Stomach (tissue), 9 donors: ENCODE results near the gene RPL38. TPM values are rescaled to one million over a fixed set of nuclear protein-coding genes. Genes with fewer than 3 reads are reported as not detected.

Experiments
- DNase-seq, 2 donors: peaks; one replicate each; pipeline versions ENCODE4 v3.0.0 to v3.0.0-alpha.2; 2013 to 2019
- H3K27ac ChIP-seq, 5 donors: fragments of 200-600 bp in 4 of 5; sonication (generic) in 4 of 5; one replicate each; pipeline ENCODE4 v1.5.1; 2013 to 2019; ENCODE audit warnings: mild to moderate bottlenecking in 1 of 5, moderate library complexity in 1 of 5
- H3K27me3 ChIP-seq, 3 donors: fragments of 200-600 bp; sonication (generic); one replicate each; pipeline ENCODE4 v1.5.1; 2017 to 2019; ENCODE audit warnings: mixed run types in 1 of 3
- H3K36me3 ChIP-seq, 4 donors: fragments of 200-600 bp; sonication (generic); 1 replicate in 3 of 4; 2 replicates in 1 of 4; pipeline ENCODE4 v1.5.1; 2016 to 2019
- H3K4me1 ChIP-seq, 4 donors: fragments of 200-600 bp; sonication (generic); one replicate each; pipeline ENCODE4 v1.5.1; 2016 to 2019
- H3K4me3 ChIP-seq, 4 donors: fragments of 200-600 bp; sonication (generic) in 3 of 4; one replicate each; pipeline ENCODE4 v1.5.1; 2016 to 2019; ENCODE audit warnings: mild to moderate bottlenecking in 1 of 4
- H3K9me3 ChIP-seq, 4 donors: fragments of 200-600 bp; sonication (generic); one replicate each; pipeline ENCODE4 v1.5.1; 2016 to 2019
- EP300 ChIP-seq: sonication (generic); formaldehyde crosslinking; IDR thresholded peaks from one replicate; pipeline ENCODE4 v1.6.1; 2017; ENCODE audit warnings: antibody characterized with exemption
- POLR2A ChIP-seq, 4 donors: fragments of 450-650 bp; IDR thresholded peaks; one replicate each; pipeline ENCODE4 v1.6.1; 2016; ENCODE audit warnings: antibody characterized with exemption in 4 of 4, control low read depth in 2 of 4, mild to moderate bottlenecking in 1 of 4, moderate library complexity in 1 of 4
- POLR2AphosphoS5 ChIP-seq, 3 donors: sonication (generic); formaldehyde crosslinking; IDR thresholded peaks; one replicate each; pipeline ENCODE4 v1.6.1; 2016; ENCODE audit warnings: antibody characterized with exemption in 3 of 3
- WGBS, 5 donors: extraction: QIAGEN DNeasy Blood & Tissue Kit in 3 of 5; methylation state at CpG; one replicate each; pipeline versions ENCODE4 v1.1.5 to v1.1.7; 2013 to 2018; 5-methylcytosine and 5-hydroxymethylcytosine counted together
- intact Hi-C: fragments of 100-400 bp; cut with DNase I; formaldehyde crosslinking; loops from one replicate; pipeline ENCODE4 v1.15.1; 2023; ENCODE audit warnings: low total_unique reads
- polyA plus RNA-seq, 3 donors: library from polyadenylated mRNA; stranded (reverse); fragments of 200-250 nt; gene quantifications; one replicate each; pipeline ENCODE4 v1.2.3, GENCODE V29; 2013
- total RNA-seq, 5 donors: library from RNA; depleted of rRNA; stranded (reverse); fragments of >200 nt; gene quantifications; one replicate each; pipeline versions ENCODE4 v1.1.0 to v1.2.3, GENCODE V29; 2014 to 2016
- TF ChIP-seq, protein P1 (sequence below), 7 experiments: fragments of 450-650 bp in 4 of 7; fragments of 200-600 bp in 3 of 7; sonication (generic) in 3 of 7; IDR thresholded peaks; one replicate each; pipeline ENCODE4 v1.5.1; 2016 to 2019; ENCODE audit warnings: antibody characterized with exemption in 7 of 7, control low read depth in 2 of 7, mild to moderate bottlenecking in 1 of 7
- donor health status: healthy with polysubstance abuse.
- donor health status: Bipolar disorder and iron deficiency.
- donor health status: healthy.

Gene RPL38
- total and polyA plus RNA-seq, 8 donors: 37.7 to 1,839 (median 979) TPM

DNA sequence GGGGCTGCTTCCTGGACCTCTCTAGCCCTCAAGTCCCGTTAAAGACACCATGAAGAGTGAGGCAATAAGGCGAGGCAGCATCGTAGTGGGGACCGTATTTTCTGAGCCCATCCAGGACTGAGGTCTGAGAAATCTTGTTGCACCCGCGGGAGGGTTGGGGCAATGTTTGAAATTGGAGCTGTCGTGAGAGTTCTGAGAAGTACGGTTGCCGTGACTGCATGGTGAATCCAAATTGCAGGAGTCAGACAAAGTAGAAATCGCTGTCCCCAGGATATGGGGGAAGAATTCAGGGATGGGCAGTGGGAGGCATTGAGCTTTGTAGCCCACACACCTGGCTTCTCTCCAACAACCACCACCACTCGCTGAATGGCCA is 42.0 kb upstream of the RPL38 start:
- DNase-seq: no peak
- intact Hi-C loops: no loop called here
- 72 to 81% (median 79%) methylated on average over 11 of the region's 11 CpGs for WGBS, 5 donors
- Histone ChIP-seq H3K4me3 (no peak overlapping the region), H3K9me3 (peaks cover 0 to 4% (median 0%) of the 10 kb centered on the region in 4 donors), H3K27me3 (peaks cover 0 to 63% (median 0%) of the 10 kb centered on the region in 3 donors), H3K27ac (no peak overlapping the region), H3K4me1 (no peaks in the 10 kb centered on the region), H3K36me3 (no peaks in the 10 kb centered on the region)
- TF ChIP-seq EP300: no peak
- no peak for TF ChIP-seq POLR2A (IDR thresholded peaks at IDR 0.05)
- no peak for TF ChIP-seq POLR2AphosphoS5 (IDR thresholded peaks at IDR 0.05)
- TF ChIP-seq, protein P1, sequence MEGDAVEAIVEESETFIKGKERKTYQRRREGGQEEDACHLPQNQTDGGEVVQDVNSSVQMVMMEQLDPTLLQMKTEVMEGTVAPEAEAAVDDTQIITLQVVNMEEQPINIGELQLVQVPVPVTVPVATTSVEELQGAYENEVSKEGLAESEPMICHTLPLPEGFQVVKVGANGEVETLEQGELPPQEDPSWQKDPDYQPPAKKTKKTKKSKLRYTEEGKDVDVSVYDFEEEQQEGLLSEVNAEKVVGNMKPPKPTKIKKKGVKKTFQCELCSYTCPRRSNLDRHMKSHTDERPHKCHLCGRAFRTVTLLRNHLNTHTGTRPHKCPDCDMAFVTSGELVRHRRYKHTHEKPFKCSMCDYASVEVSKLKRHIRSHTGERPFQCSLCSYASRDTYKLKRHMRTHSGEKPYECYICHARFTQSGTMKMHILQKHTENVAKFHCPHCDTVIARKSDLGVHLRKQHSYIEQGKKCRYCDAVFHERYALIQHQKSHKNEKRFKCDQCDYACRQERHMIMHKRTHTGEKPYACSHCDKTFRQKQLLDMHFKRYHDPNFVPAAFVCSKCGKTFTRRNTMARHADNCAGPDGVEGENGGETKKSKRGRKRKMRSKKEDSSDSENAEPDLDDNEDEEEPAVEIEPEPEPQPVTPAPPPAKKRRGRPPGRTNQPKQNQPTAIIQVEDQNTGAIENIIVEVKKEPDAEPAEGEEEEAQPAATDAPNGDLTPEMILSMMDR (IDR thresholded peaks at IDR 0.05): no peak

DNA sequence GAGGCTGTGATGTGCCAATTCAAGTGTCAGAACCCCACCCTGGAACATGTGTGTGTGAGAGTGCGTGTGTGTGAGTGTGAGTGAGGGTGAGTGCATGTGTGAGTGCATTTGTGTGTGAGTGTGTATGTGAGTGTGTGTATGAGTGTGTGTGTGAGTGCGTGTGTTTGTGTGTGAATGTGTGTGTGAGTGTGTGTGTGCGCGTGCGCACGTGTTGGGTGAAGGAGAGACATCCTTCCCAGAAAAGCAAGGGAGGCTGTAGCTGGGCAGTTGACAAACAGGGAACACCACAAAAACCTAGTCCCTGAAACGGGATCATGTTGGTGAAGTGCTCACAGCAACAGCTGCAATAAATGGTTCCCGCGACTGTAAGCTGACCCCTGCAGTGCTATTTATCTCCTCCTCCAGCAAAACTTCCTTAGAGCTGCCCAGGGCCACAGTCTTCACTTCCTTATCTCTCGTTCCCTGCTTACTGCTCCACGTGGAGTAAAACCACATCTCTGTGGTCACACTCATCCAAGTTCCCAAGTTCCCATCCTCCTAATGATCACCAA is 40.1 kb upstream of the RPL38 start:
- H3K4me3 ChIP-seq: no peak overlapping the region
- no peak for TF ChIP-seq EP300
- TF ChIP-seq, protein P1 (IDR thresholded peaks at IDR 0.05): no peak
- no peak for TF ChIP-seq POLR2A (IDR thresholded peaks at IDR 0.05)
- no peak for TF ChIP-seq POLR2AphosphoS5 (IDR thresholded peaks at IDR 0.05)
- WGBS, 5 donors: 52 to 56% (median 54%) methylated on average over 11 of the region's 11 CpGs
- no peak overlapping the region for H3K27ac ChIP-seq
- intact Hi-C loops: no loop called here
- no peak for DNase-seq
- H3K36me3 ChIP-seq: no peaks in the 10 kb centered on the region
- peaks cover 0 to 65% (median 0%) of the 10 kb centered on the region in 3 donors for H3K27me3 ChIP-seq
- H3K9me3 ChIP-seq: peaks cover 0 to 4% (median 0%) of the 10 kb centered on the region in 4 donors
- H3K4me1 ChIP-seq: no peaks in the 10 kb centered on the region

DNA sequence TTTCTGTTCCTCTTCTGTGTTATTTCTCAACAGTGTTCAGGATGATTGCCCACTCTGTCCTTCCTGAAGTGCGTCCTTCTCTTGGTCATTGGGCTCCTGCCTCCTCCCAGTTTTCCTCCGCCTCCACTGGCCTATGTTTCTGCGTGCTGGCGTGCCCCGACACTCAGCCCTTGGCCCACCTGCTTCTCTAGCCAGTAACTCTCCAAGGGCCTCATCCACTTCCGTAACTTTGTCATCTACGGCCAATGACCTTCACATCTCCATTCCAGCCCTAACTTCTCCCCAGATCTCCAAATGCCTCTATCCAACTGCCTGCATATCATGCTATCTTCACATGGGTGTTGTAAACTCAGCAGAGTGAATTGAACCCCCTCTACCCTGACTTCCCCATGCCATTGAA is 39.6 kb upstream of the RPL38 start:
- intact Hi-C loops: no loop called here
- no peaks in the 10 kb centered on the region for H3K4me1 ChIP-seq
- no peak overlapping the region for H3K4me3 ChIP-seq
- WGBS, 5 donors: 85 to 90% (median 89%) methylated on average over 7 of the region's 7 CpGs
- no peak overlapping the region for H3K27ac ChIP-seq
- H3K36me3 ChIP-seq: no peaks in the 10 kb centered on the region
- TF ChIP-seq EP300 (no peak), POLR2AphosphoS5 (IDR thresholded peaks at IDR 0.05) (no peak), POLR2A (IDR thresholded peaks at IDR 0.05) (no peak)
- TF ChIP-seq, protein P1 (IDR thresholded peaks at IDR 0.05): no peak
- H3K27me3 ChIP-seq: peaks cover 0 to 70% (median 0%) of the 10 kb centered on the region in 3 donors
- peaks cover 0 to 2% (median 0%) of the 10 kb centered on the region in 4 donors for H3K9me3 ChIP-seq
- DNase-seq: no peak

DNA sequence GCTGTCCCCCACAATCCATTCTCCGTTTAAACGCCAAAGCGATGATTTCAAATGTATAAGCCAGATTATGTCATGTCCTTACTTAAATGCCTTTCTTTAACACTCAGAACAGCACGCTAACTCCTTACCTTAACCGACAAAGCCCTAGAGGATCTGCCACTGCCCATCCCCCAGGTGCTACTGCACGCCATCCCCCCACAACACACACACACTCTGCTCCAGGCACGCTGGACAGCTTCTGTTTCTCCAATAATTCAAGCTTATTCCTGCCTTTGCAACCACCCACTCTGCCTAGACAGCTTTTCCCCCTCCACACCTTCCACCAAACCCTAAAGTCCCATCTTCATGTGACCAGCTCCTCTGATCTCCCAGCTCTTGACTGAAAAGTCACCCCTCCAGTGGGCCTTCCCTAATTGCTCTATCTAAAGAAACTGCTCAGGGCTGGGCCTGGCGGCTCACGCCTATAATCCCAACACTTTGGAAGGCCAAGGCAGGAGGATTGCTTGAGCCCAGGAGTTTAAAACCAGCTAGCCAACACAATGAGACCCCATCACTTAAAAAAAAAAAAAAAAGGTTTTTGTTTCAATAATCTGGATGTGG is 38.9 kb upstream of the RPL38 start:
- TF ChIP-seq POLR2A (IDR thresholded peaks at IDR 0.05) (no peak), EP300 (no peak), POLR2AphosphoS5 (IDR thresholded peaks at IDR 0.05) (no peak)
- TF ChIP-seq, protein P1 (IDR thresholded peaks at IDR 0.05): no peak
- Histone ChIP-seq H3K4me1 (no peaks in the 10 kb centered on the region), H3K9me3 (no peaks in the 10 kb centered on the region), H3K27ac (no peak overlapping the region), H3K4me3 (no peak overlapping the region), H3K36me3 (no peaks in the 10 kb centered on the region), H3K27me3 (peaks cover 0 to 66% (median 0%) of the 10 kb centered on the region in 3 donors)
- 73 to 87% (median 81%) methylated on average over 9 of the region's 9 CpGs for WGBS, 5 donors
- no peak for DNase-seq
- intact Hi-C loops: no loop called here
